ENCODE data around the gene UNCX. TPM values are rescaled to one million over a fixed set of nuclear protein-coding genes. Genes with fewer than 3 reads are reported as not detected.

Gene UNCX
- total and polyA plus RNA-seq, 9 of the 15 experiments (the other 6 are each of a cell fraction or from before 2014, with no cell fraction given): not detected

- POLR2A ChIA-PET: no interaction called here
- H3K27me3 ChIP-seq (ENCODE audit: control insufficient read depth in 2 of 2, insufficient read depth in 2 of 2, low read length in 2 of 2): peaks cover 38 to 66% of the 10 kb centered on the region in 2 experiments
- intact Hi-C loops (cut with micrococcal nuclease) (loop anchor here (1.0 to 10.0 kb wide), 3 partner anchors 139 to 249 kb away; no protein-coding TSS in a partner anchor), in situ Hi-C loops (cut with MboI) (no loop called here)
- CTCF ChIA-PET (ENCODE audit: low intra/inter-chr PET ratio): interaction anchor here (0.6 to 3.3 kb wide), 8 partner anchors 42 to 333 kb away, joined by 3 to 27 read pairs (median 4); no protein-coding TSS in a partner anchor
- no peak overlapping the region for H3K9ac ChIP-seq (ENCODE audit: insufficient read depth in 1 of 2, low read depth in 2 of 2, low read length in 2 of 2)
- H3K4me2 ChIP-seq (ENCODE audit: insufficient read depth, low read length): no peak overlapping the region
- no peaks in the 10 kb centered on the region for H3K9me1 ChIP-seq (ENCODE audit: control insufficient read depth, insufficient read depth, low read length)
- H2AFZ ChIP-seq (ENCODE audit: low read depth, low read length): no peak overlapping the region
- no peaks in the 10 kb centered on the region for H3K36me3 ChIP-seq (ENCODE audit: control insufficient read depth, insufficient read depth, low read length)
- H3K27ac ChIP-seq (ENCODE audit: extremely low read depth, low read depth, low read length): no peak overlapping the region
- no peaks in the 10 kb centered on the region for H3K9me3 ChIP-seq (replicated peaks; ENCODE audit: control insufficient read depth, insufficient read depth, low read depth, low read length)
- FAIRE-seq (peak; percentile 11), ATAC-seq (peak; percentile 89), DNase-seq (ENCODE audit: extremely low read depth in 1 of 4, low spot score in 3 of 4) (peak; percentile 50 to 81 (median 78))
- peaks cover 0 to 33% of the 10 kb centered on the region in 2 experiments; a peak in 2 of 5 replicates for H3K4me1 ChIP-seq (replicated peaks in 1 of 2; ENCODE audit: control insufficient read depth in 2 of 2, insufficient read depth in 2 of 2, low read length in 2 of 2)
- H4K20me1 ChIP-seq (replicated peaks; ENCODE audit: control insufficient read depth, insufficient read depth, low read length): no peaks in the 10 kb centered on the region; the same call in 1 of the 2 replicates
- no TSS peak for BruUV-seq (replicated peaks)
- H3K4me3 ChIP-seq: no peak overlapping the region
- 13% methylated on average over 51 of the region's 52 CpGs for WGBS (ENCODE audit: insufficient coverage, low coverage, missing lambda C conversion rate)
- H3K79me2 ChIP-seq (ENCODE audit: control insufficient read depth, insufficient read depth, low read length): no peaks in the 10 kb centered on the region
- TF ChIP-seq SMC3 (conservative IDR thresholded peaks at IDR 0.05; ENCODE audit: insufficient read depth, low read depth, low read length) (peak; percentile 85), CBX8 (IDR thresholded peaks at IDR 0.05; ENCODE audit: borderline replicate concordance, extremely low read depth, low read depth, low read length, poor library complexity, severe bottlenecking) (peak; percentile 57), CREBBP (IDR thresholded peaks at IDR 0.05; ENCODE audit: low read depth, low read length) (no peak), POLR2A (conservative IDR thresholded peaks at IDR 0.05) (no peak), UBTF (IDR thresholded peaks at IDR 0.05; ENCODE audit: borderline replicate concordance in 1 of 2, low read depth in 2 of 2, low read length in 2 of 2) (0 out of 4 replicates have a peak, but pooled peaks of 1 of the 2 experiments have one; percentile 24), STAG1 (CRISPR knock-in tag; IDR thresholded peaks at IDR 0.05; ENCODE audit: borderline replicate concordance) (peak; percentile 62; the same call in 1 of the 2 replicates), ZNF830 (CRISPR knock-in tag; IDR thresholded peaks at IDR 0.05) (no peak), ZNF263 (CRISPR knock-in tag; IDR thresholded peaks at IDR 0.05; ENCODE audit: borderline replicate concordance) (peak; percentile 25; the same call in 1 of the 2 replicates), MYC (IDR thresholded peaks at IDR 0.05; ENCODE audit: low read depth, low read length) (peak; percentile 21; the same call in 1 of the 2 replicates), MYC (CRISPR knock-in tag; IDR thresholded peaks at IDR 0.05; ENCODE audit: borderline replicate concordance, low read depth) (no peak)
- TF ChIP-seq, protein P1, sequence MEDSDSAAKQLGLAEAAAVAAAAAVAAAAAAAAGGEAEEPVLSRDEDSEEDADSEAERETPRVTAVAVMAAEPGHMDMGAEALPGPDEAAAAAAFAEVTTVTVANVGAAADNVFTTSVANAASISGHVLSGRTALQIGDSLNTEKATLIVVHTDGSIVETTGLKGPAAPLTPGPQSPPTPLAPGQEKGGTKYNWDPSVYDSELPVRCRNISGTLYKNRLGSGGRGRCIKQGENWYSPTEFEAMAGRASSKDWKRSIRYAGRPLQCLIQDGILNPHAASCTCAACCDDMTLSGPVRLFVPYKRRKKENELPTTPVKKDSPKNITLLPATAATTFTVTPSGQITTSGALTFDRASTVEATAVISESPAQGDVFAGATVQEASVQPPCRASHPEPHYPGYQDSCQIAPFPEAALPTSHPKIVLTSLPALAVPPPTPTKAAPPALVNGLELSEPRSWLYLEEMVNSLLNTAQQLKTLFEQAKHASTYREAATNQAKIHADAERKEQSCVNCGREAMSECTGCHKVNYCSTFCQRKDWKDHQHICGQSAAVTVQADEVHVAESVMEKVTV (CRISPR knock-in tag; IDR thresholded peaks at IDR 0.05): peak; percentile 80
Observed at GRCh38 chr7:1225441-1226185, 7.1 kb upstream of the UNCX start.
